HCT116 (cell line): ENCODE results near the gene PTGIS. TPM values are rescaled to one million over a fixed set of nuclear protein-coding genes. Genes with fewer than 3 reads are reported as not detected.

Experiments used
- ATAC-seq: fragments of 200-7000 bp; cut with Tn5 transposase; 2 replicates; pipeline ENCODE4 v1.9.1; 2020; ENCODE audit warnings: mild to moderate bottlenecking, moderate library complexity
- BruUV-seq: library from RNA; stranded (reverse); fragments of 400-500 nt; replicated peaks from 2 replicates; lab custom pipeline; 2021; lab: Mats Ljungman, UMichigan
- CTCF ChIA-PET: fragments of 300-600 bp; sonication (Branson Sonifier 250); formaldehyde crosslinking; loops from one replicate; lab custom pipeline; 2021; ENCODE audit warnings: antibody characterized with exemption; lab: Charles Lee
- POLR2A ChIA-PET: fragments of 300-600, 350-600 bp; sonication (Branson Sonifier 250); formaldehyde crosslinking; loops from one replicate; lab custom pipeline; 2021; ENCODE audit warnings: antibody characterized with exemption; lab: Charles Lee
- RAD21 ChIA-PET, 2 experiments: fragments of 300-600 bp; sonication (Branson Sonifier 250); formaldehyde crosslinking; loops; one replicate each; lab custom pipeline; 2023; ENCODE audit warnings: low total read pairs in 2 of 2; ENCODE audit not compliant: uncharacterized antibody in 2 of 2, unreplicated experiment in 2 of 2, low non-redundant PET in 1 of 2; lab: Charles Lee
- DNase-seq: peaks from one replicate; pipeline ENCODE4 v3.0.0-alpha.2; 2010; ENCODE audit warnings: low read depth, low spot score
- H2AFZ ChIP-seq: fragments of 200-600 bp; shearing (Covaris generic), sonication (generic); 2 replicates; pipeline ENCODE4 v1.6.1; 2017; ENCODE audit warnings: low read depth, mixed run types, mixed read lengths, antibody characterized with exemption, low read length; ENCODE audit not compliant: poor library complexity, severe bottlenecking
- H3K27ac ChIP-seq: 2 replicates; pipeline ENCODE4 v1.5.1; 2012; ENCODE audit warnings: low read depth, low read length
- H3K27me3 ChIP-seq: fragments of 200-600 bp; sonication (generic); 2 replicates; pipeline ENCODE4 v1.6.1; 2016; ENCODE audit warnings: mixed run types, low read length, mixed read lengths; ENCODE audit not compliant: insufficient read depth
- H3K36me3 ChIP-seq, 2 experiments: fragments of 200-500 bp in 1 of 2; fragments of 200-600 bp in 1 of 2; sonication (Bioruptor generic) in 1 of 2; sonication (generic) in 1 of 2; 2 replicates each; pipeline versions ENCODE4 v1.5.1 to v1.6.1; 2014 to 2016; ENCODE audit warnings: low read length in 2 of 2, inconsistent platforms in 1 of 2, mixed read lengths in 1 of 2, mixed run types in 1 of 2; ENCODE audit not compliant: insufficient read depth in 2 of 2, control insufficient read depth in 1 of 2
- H3K4me1 ChIP-seq, 2 experiments: fragments of 200-600 bp in 1 of 2; sonication (generic) in 1 of 2; 2 replicates each; pipeline versions ENCODE4 v1.5.1 to v1.6.1; 2012 to 2017; ENCODE audit warnings: low read length in 2 of 2, inconsistent platforms in 1 of 2, mild to moderate bottlenecking in 1 of 2, mixed read lengths in 1 of 2, mixed run types in 1 of 2, moderate library complexity in 1 of 2; ENCODE audit not compliant: insufficient read depth in 2 of 2, control insufficient read depth in 1 of 2
- H3K4me2 ChIP-seq: fragments of 200-600 bp; sonication (generic); 2 replicates; pipeline ENCODE4 v1.6.1; 2017; ENCODE audit warnings: mixed run types, low read length, mixed read lengths
- H3K4me3 ChIP-seq, 2 experiments: fragments of 200-600 bp in 1 of 2; sonication (generic) in 1 of 2; replicated peaks in 1 of 2; 2 replicates each; pipeline ENCODE4 v1.5.1; 2011 to 2016; ENCODE audit warnings: low read length in 2 of 2, control low read depth in 1 of 2, low read depth in 1 of 2, mild to moderate bottlenecking in 1 of 2, mixed read lengths in 1 of 2, mixed run types in 1 of 2
- H3K79me2 ChIP-seq: fragments of 200-600 bp; sonication (generic); 2 replicates; pipeline ENCODE4 v1.6.1; 2017; ENCODE audit warnings: mild to moderate bottlenecking, mixed run types, low read length, moderate library complexity, mixed read lengths; ENCODE audit not compliant: insufficient read depth
- H3K9ac ChIP-seq: fragments of 200-600 bp; sonication (generic); 2 replicates; pipeline ENCODE4 v1.6.1; 2016; ENCODE audit warnings: low read length, mixed read lengths
- H3K9me2 ChIP-seq: fragments of 200-600 bp; sonication (generic), shearing (Covaris generic); 2 replicates; pipeline ENCODE4 v1.6.1; 2017; ENCODE audit warnings: mixed run types, mild to moderate bottlenecking, moderate library complexity; ENCODE audit not compliant: insufficient read depth
- H3K9me3 ChIP-seq, 2 experiments: fragments of 200-500 bp in 1 of 2; fragments of 200-600 bp in 1 of 2; sonication (Bioruptor generic) in 1 of 2; sonication (generic) in 1 of 2; 2 replicates each; pipeline ENCODE4 v1.6.1; 2014 to 2017; ENCODE audit warnings: low read length in 2 of 2, mixed read lengths in 2 of 2, inconsistent platforms in 1 of 2, low read depth in 1 of 2, mild to moderate bottlenecking in 1 of 2, mixed run types in 1 of 2, moderate library complexity in 1 of 2; ENCODE audit not compliant: control insufficient read depth in 1 of 2, insufficient read depth in 1 of 2
- H4K20me1 ChIP-seq: fragments of 200-600 bp; sonication (generic), shearing (Covaris generic); 2 replicates; pipeline ENCODE4 v1.6.1; 2017; ENCODE audit warnings: mixed run types, mild to moderate bottlenecking, moderate library complexity; ENCODE audit not compliant: insufficient read depth
- CBX3 ChIP-seq: IDR thresholded peaks from 2 replicates; pipeline ENCODE4 v1.6.1; 2012; ENCODE audit warnings: low read depth
- CEBPB ChIP-seq: IDR thresholded peaks from 2 replicates; pipeline ENCODE4 v1.6.1; 2012; ENCODE audit warnings: low read depth
- CTCF ChIP-seq, 3 experiments: fragments of 200-600 bp in 1 of 3; sonication (generic) in 1 of 3; IDR thresholded peaks in 2 of 3; conservative IDR thresholded peaks in 1 of 3; 2 replicates each; pipeline ENCODE4 v1.5.1; 2012 to 2017; ENCODE audit warnings: low read depth in 2 of 3, low read length in 2 of 3, antibody characterized with exemption in 1 of 3, borderline replicate concordance in 1 of 3, control low read depth in 1 of 3, mild to moderate bottlenecking in 1 of 3, mixed read lengths in 1 of 3, mixed run types in 1 of 3, moderate library complexity in 1 of 3; ENCODE audit not compliant: insufficient read depth in 1 of 3
- EGR1 ChIP-seq: IDR thresholded peaks from 2 replicates; pipeline ENCODE4 v1.6.1; 2012; ENCODE audit warnings: low read depth
- FOSL1 ChIP-seq: IDR thresholded peaks from 2 replicates; pipeline ENCODE4 v1.6.1; 2012; ENCODE audit warnings: low read depth
- JUND ChIP-seq: IDR thresholded peaks from 2 replicates; pipeline ENCODE4 v1.6.1; 2012
- RAD21 ChIP-seq: IDR thresholded peaks from 2 replicates; pipeline ENCODE4 v1.6.1; 2012; ENCODE audit warnings: low read depth, mild to moderate bottlenecking
- SIN3A ChIP-seq: IDR thresholded peaks from 2 replicates; pipeline ENCODE4 v1.6.1; 2012; ENCODE audit warnings: low read depth
- SRF ChIP-seq: IDR thresholded peaks from 2 replicates; pipeline ENCODE4 v1.6.1; 2012; ENCODE audit warnings: low read depth
- YY1 ChIP-seq: IDR thresholded peaks from 2 replicates; pipeline ENCODE4 v1.6.1; 2011; ENCODE audit warnings: low read length, low read depth, moderate library complexity, mild to moderate bottlenecking; ENCODE audit not compliant: insufficient replicate concordance; ENCODE audit errors: extremely low read depth
- ZNF274 ChIP-seq: fragments of 200-500 bp; sonication (Bioruptor generic); IDR thresholded peaks from 2 replicates; pipeline ENCODE4 v1.6.1; 2014; ENCODE audit warnings: mild to moderate bottlenecking, low read depth, low read length, inconsistent platforms
- intact Hi-C: fragments of 100-400 bp; cut with micrococcal nuclease; formaldehyde crosslinking; loops from 2 replicates; pipeline ENCODE4 v1.10.0; 2022
- total RNA-seq: library from RNA; stranded (reverse); gene quantifications from one replicate; pipeline ENCODE4 v1.2.1, GENCODE V29; 2021; ENCODE audit not compliant: unreplicated experiment
- TF ChIP-seq, protein P1 (sequence below): IDR thresholded peaks from 2 replicates; pipeline ENCODE4 v1.6.1; 2012; ENCODE audit warnings: low read depth
- TF ChIP-seq, protein P2 (sequence below): IDR thresholded peaks from 2 replicates; pipeline ENCODE4 v1.6.1; 2012
- TF ChIP-seq, protein P3 (sequence below): IDR thresholded peaks from 2 replicates; pipeline ENCODE4 v1.6.1; 2012
- TF ChIP-seq, protein P4 (sequence below): IDR thresholded peaks from 2 replicates; pipeline ENCODE4 v1.6.1; 2011; ENCODE audit warnings: mild to moderate bottlenecking, low read length, moderate library complexity; ENCODE audit not compliant: insufficient replicate concordance; ENCODE audit errors: extremely low read depth

The PTGIS gene
- total RNA-seq, 1 experiment from 2014 or later = 0.25 TPM

- peaks cover 0 to 7% of the 10 kb centered on the region in 2 experiments; a peak in 1 of 4 replicates for H3K9me3 ChIP-seq
- intact Hi-C loops = no loop called here
- H3K4me1 ChIP-seq = peaks cover 8 to 17% of the 10 kb centered on the region in 2 experiments
- CTCF ChIA-PET = no interaction called here
- POLR2A ChIA-PET = no interaction called here
- DNase-seq (no peak), ATAC-seq (no peak)
- no peaks in the 10 kb centered on the region for H4K20me1 ChIP-seq
- BruUV-seq = no TSS peak
- TF ChIP-seq CEBPB = no peak
- no peak for TF ChIP-seq SRF
- no peak for TF ChIP-seq RAD21
- TF ChIP-seq JUND = no peak
- no peak for TF ChIP-seq FOSL1
- TF ChIP-seq, protein P1, sequence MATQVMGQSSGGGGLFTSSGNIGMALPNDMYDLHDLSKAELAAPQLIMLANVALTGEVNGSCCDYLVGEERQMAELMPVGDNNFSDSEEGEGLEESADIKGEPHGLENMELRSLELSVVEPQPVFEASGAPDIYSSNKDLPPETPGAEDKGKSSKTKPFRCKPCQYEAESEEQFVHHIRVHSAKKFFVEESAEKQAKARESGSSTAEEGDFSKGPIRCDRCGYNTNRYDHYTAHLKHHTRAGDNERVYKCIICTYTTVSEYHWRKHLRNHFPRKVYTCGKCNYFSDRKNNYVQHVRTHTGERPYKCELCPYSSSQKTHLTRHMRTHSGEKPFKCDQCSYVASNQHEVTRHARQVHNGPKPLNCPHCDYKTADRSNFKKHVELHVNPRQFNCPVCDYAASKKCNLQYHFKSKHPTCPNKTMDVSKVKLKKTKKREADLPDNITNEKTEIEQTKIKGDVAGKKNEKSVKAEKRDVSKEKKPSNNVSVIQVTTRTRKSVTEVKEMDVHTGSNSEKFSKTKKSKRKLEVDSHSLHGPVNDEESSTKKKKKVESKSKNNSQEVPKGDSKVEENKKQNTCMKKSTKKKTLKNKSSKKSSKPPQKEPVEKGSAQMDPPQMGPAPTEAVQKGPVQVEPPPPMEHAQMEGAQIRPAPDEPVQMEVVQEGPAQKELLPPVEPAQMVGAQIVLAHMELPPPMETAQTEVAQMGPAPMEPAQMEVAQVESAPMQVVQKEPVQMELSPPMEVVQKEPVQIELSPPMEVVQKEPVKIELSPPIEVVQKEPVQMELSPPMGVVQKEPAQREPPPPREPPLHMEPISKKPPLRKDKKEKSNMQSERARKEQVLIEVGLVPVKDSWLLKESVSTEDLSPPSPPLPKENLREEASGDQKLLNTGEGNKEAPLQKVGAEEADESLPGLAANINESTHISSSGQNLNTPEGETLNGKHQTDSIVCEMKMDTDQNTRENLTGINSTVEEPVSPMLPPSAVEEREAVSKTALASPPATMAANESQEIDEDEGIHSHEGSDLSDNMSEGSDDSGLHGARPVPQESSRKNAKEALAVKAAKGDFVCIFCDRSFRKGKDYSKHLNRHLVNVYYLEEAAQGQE = no peak
- no peak for TF ChIP-seq YY1
- TF ChIP-seq EGR1 = no peak
- TF ChIP-seq SIN3A = no peak
- no peak for TF ChIP-seq CTCF (IDR thresholded peaks at IDR 0.05 in 2 of 3, conservative IDR thresholded peaks at IDR 0.05 in 1 of 3; ENCODE audit: borderline replicate concordance in 1 of 3, insufficient read depth in 1 of 3, low read depth in 2 of 3, low read length in 2 of 3)
- TF ChIP-seq, protein P2, sequence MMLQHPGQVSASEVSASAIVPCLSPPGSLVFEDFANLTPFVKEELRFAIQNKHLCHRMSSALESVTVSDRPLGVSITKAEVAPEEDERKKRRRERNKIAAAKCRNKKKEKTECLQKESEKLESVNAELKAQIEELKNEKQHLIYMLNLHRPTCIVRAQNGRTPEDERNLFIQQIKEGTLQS = no peak
- no peak for TF ChIP-seq CBX3
- no peak for TF ChIP-seq ZNF274
- TF ChIP-seq, protein P3, sequence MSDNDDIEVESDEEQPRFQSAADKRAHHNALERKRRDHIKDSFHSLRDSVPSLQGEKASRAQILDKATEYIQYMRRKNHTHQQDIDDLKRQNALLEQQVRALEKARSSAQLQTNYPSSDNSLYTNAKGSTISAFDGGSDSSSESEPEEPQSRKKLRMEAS = no peak
- TF ChIP-seq, protein P4, sequence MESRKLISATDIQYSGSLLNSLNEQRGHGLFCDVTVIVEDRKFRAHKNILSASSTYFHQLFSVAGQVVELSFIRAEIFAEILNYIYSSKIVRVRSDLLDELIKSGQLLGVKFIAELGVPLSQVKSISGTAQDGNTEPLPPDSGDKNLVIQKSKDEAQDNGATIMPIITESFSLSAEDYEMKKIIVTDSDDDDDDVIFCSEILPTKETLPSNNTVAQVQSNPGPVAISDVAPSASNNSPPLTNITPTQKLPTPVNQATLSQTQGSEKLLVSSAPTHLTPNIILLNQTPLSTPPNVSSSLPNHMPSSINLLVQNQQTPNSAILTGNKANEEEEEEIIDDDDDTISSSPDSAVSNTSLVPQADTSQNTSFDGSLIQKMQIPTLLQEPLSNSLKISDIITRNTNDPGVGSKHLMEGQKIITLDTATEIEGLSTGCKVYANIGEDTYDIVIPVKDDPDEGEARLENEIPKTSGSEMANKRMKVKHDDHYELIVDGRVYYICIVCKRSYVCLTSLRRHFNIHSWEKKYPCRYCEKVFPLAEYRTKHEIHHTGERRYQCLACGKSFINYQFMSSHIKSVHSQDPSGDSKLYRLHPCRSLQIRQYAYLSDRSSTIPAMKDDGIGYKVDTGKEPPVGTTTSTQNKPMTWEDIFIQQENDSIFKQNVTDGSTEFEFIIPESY = no peak
- H3K27me3 ChIP-seq = no peaks in the 10 kb centered on the region
- no peak overlapping the region for H3K9ac ChIP-seq
- no peak overlapping the region for H3K4me2 ChIP-seq
- no peak overlapping the region for H2AFZ ChIP-seq
- H3K4me3 ChIP-seq = no peak overlapping the region
- RAD21 ChIA-PET = no interaction called here
- no peaks in the 10 kb centered on the region for H3K9me2 ChIP-seq
- H3K27ac ChIP-seq = no peak overlapping the region
- no peaks in the 10 kb centered on the region for H3K36me3 ChIP-seq
- H3K79me2 ChIP-seq = no peaks in the 10 kb centered on the region
Measured at GRCh38 chr20:49580813-49581174, 12.9 kb upstream of the PTGIS start.
